ENCODE measurements around the gene DSCAM. TPM values are rescaled to one million over a fixed set of nuclear protein-coding genes. Genes with fewer than 3 reads are reported as not detected.
"Not testable (repeated sequence)": the region's sequence is repeated elsewhere in the genome, so short reads cannot be mapped to it uniquely, and the experiment has no call there.

DSCAM gene
- total RNA-seq, 1 experiment from 2014 or later, result not detected

GRCh38 chr21:40047211-40047610, 799.7 kb downstream of the DSCAM start:
- DNase-seq, result no peak
- Histone ChIP-seq H3K36me3 (no peaks in the 10 kb centered on the region), H3K27me3 (no peaks in the 10 kb centered on the region), H3K4me3 (no peak overlapping the region), H3K9me3 (no peaks in the 10 kb centered on the region)

GRCh38 chr21:40043866-40044265, 803.1 kb downstream of the DSCAM start:
- no peaks in the 10 kb centered on the region for H3K9me3 ChIP-seq

GRCh38 chr21:40043423-40043822, 803.5 kb downstream of the DSCAM start:
- Histone ChIP-seq H3K27me3 (no peaks in the 10 kb centered on the region), H3K36me3 (no peaks in the 10 kb centered on the region), H3K4me3 (no peak overlapping the region), H3K9me3 (no peaks in the 10 kb centered on the region)
- no peak for DNase-seq

More at GRCh38 chr21:40043866-40044265, 803.1 kb downstream of the DSCAM start:
- H3K4me3 ChIP-seq, result no peak overlapping the region
- H3K36me3 ChIP-seq, result no peaks in the 10 kb centered on the region
- no peaks in the 10 kb centered on the region for H3K27me3 ChIP-seq
- no peak for DNase-seq

- DNase-seq, result no peak
- no peaks in the 10 kb centered on the region for H3K27me3 ChIP-seq
- H3K4me3 ChIP-seq, result no peak overlapping the region
- H3K36me3 ChIP-seq, result no peaks in the 10 kb centered on the region
- no peaks in the 10 kb centered on the region for H3K9me3 ChIP-seq
These were observed 805.5 kb downstream of the DSCAM start for GRCh38 chr21:40041446-40041845.

GRCh38 chr21:40033156-40033782, 813.7 kb downstream of the DSCAM start:
- not testable (repeated sequence) for DNase-seq, H3K4me3 ChIP-seq, H3K36me3 ChIP-seq, H3K27me3 ChIP-seq, H3K9me3 ChIP-seq

- Histone ChIP-seq H3K36me3 (no peaks in the 10 kb centered on the region), H3K9me3 (no peaks in the 10 kb centered on the region), H3K27me3 (no peaks in the 10 kb centered on the region; the same call in 1 of the 2 replicates), H3K4me3 (no peak overlapping the region)
- no peak for DNase-seq
These were observed 817.1 kb downstream of the DSCAM start for GRCh38 chr21:40029888-40030287.

- DNase-seq, H3K4me3 ChIP-seq, H3K36me3 ChIP-seq, H3K9me3 ChIP-seq, H3K27me3 ChIP-seq: not testable (repeated sequence)
These were observed 818.6 kb downstream of the DSCAM start for GRCh38 chr21:40028393-40028792.

- no peak overlapping the region for H3K4me3 ChIP-seq
- no peak for DNase-seq
- no peaks in the 10 kb centered on the region for H3K27me3 ChIP-seq
- no peaks in the 10 kb centered on the region for H3K36me3 ChIP-seq
- H3K9me3 ChIP-seq, result no peaks in the 10 kb centered on the region
These were observed 825.2 kb downstream of the DSCAM start for GRCh38 chr21:40021558-40022351.

- Histone ChIP-seq H3K9me3 (no peaks in the 10 kb centered on the region), H3K4me3 (no peak overlapping the region)
- DNase-seq, result no peak
These were observed 826.3 kb downstream of the DSCAM start for GRCh38 chr21:40020651-40021050.

GRCh38 chr21:40018871-40019475, 828.0 kb downstream of the DSCAM start:
- Histone ChIP-seq H3K4me3 (no peak overlapping the region), H3K9me3 (no peaks in the 10 kb centered on the region), H3K36me3 (no peaks in the 10 kb centered on the region), H3K27me3 (no peaks in the 10 kb centered on the region)
- DNase-seq, result no peak

More at GRCh38 chr21:40020651-40021050, 826.3 kb downstream of the DSCAM start:
- H3K27me3 ChIP-seq, result no peaks in the 10 kb centered on the region
- H3K36me3 ChIP-seq, result no peaks in the 10 kb centered on the region

- Histone ChIP-seq H3K9me3 (no peaks in the 10 kb centered on the region), H3K36me3 (no peaks in the 10 kb centered on the region), H3K4me3 (no peak overlapping the region), H3K27me3 (no peaks in the 10 kb centered on the region)
- DNase-seq, result no peak
These were observed 830.3 kb downstream of the DSCAM start for GRCh38 chr21:40016667-40017066.

GRCh38 chr21:40016234-40016633, 830.7 kb downstream of the DSCAM start:
- Histone ChIP-seq H3K36me3 (no peaks in the 10 kb centered on the region), H3K27me3 (no peaks in the 10 kb centered on the region), H3K9me3 (no peaks in the 10 kb centered on the region), H3K4me3 (no peak overlapping the region)
- no peak for DNase-seq

- DNase-seq, result no peak
- H3K27me3 ChIP-seq, result no peaks in the 10 kb centered on the region
- no peak overlapping the region for H3K4me3 ChIP-seq
- H3K36me3 ChIP-seq, result no peaks in the 10 kb centered on the region
- no peaks in the 10 kb centered on the region for H3K9me3 ChIP-seq
These were observed 831.1 kb downstream of the DSCAM start for GRCh38 chr21:40015818-40016217.

- no peak overlapping the region for H3K4me3 ChIP-seq
These were observed 832.6 kb downstream of the DSCAM start for GRCh38 chr21:40014394-40014793.

GRCh38 chr21:40013001-40013735, 833.8 kb downstream of the DSCAM start:
- DNase-seq, result no peak
- Histone ChIP-seq H3K27me3 (no peaks in the 10 kb centered on the region), H3K9me3 (no peaks in the 10 kb centered on the region), H3K36me3 (no peaks in the 10 kb centered on the region), H3K4me3 (no peak overlapping the region)

More at GRCh38 chr21:40014394-40014793, 832.6 kb downstream of the DSCAM start:
- Histone ChIP-seq H3K9me3 (no peaks in the 10 kb centered on the region), H3K36me3 (no peaks in the 10 kb centered on the region), H3K27me3 (no peaks in the 10 kb centered on the region)
- no peak for DNase-seq

GRCh38 chr21:40011371-40011770, 835.6 kb downstream of the DSCAM start:
- no peaks in the 10 kb centered on the region for H3K27me3 ChIP-seq

GRCh38 chr21:40002978-40003377, 844.0 kb downstream of the DSCAM start:
- DNase-seq, result no peak
- no peaks in the 10 kb centered on the region for H3K36me3 ChIP-seq
- no peaks in the 10 kb centered on the region for H3K27me3 ChIP-seq
- H3K4me3 ChIP-seq, result no peak overlapping the region
- no peaks in the 10 kb centered on the region for H3K9me3 ChIP-seq

More at GRCh38 chr21:40011371-40011770, 835.6 kb downstream of the DSCAM start:
- no peak for DNase-seq
- H3K4me3 ChIP-seq, result no peak overlapping the region
- no peaks in the 10 kb centered on the region for H3K36me3 ChIP-seq
- H3K9me3 ChIP-seq, result no peaks in the 10 kb centered on the region

Measured in MG63 (cell line).